Measurements from ENCODE around the gene HOXB3.

HOXB3 gene

DNA sequence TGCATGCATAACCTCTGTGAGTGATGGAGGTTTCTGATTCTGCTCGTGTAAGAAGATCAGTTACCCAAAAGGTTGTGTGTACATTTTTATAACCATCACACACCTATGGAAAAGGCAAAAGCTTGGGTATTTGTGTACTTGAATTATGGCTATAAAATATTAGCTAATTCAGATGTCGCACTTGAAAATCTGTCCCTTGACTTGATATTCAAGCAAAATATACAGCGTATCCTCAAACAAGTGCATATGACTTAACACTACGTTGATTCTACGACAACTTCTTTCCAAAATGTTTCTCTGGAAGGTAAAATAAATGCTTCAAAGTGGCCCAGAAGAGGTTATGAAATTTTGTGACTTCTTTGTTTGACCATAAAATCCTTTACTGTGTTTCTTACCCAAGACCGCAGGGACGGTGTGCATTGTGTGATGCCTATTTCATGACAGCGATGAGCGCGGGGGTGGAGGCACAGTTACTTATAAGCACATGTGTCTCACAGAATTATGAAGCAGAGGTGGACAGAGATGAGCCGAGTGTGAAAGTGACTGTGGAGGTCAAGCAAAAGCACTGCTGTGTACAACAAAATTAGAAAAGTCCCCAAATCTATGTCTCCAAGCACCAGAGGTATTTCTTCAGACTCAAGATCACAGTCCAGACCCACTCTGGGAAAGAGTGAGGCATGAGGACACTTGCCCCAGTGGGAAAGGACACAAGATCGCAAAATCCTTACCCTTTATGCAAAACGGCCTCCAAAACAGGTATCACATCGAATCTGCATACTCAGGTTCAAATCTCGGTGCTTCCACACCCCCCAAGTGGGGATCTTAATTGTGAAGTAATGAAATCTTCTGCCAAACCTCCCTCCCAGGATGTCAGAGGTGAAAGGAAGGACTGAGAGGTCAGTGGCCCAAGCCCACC is 40.2 kb upstream of the HOXB3 start:
- peaks cover 52% of the 10 kb centered on the region for H3K27me3 ChIP-seq (ENCODE audit: insufficient read depth, low read length, poor library complexity)
- no peak for DNase-seq
- no peak overlapping the region for H3K4me2 ChIP-seq (ENCODE audit: insufficient read depth, low read length)
- no peaks in the 10 kb centered on the region for H3K36me3 ChIP-seq (ENCODE audit: insufficient read depth, low read length)
- TF ChIP-seq EZH2 (IDR thresholded peaks at IDR 0.05; ENCODE audit: borderline replicate concordance, low read depth, low read length, severe bottlenecking): no peak
- TF ChIP-seq, protein P1, sequence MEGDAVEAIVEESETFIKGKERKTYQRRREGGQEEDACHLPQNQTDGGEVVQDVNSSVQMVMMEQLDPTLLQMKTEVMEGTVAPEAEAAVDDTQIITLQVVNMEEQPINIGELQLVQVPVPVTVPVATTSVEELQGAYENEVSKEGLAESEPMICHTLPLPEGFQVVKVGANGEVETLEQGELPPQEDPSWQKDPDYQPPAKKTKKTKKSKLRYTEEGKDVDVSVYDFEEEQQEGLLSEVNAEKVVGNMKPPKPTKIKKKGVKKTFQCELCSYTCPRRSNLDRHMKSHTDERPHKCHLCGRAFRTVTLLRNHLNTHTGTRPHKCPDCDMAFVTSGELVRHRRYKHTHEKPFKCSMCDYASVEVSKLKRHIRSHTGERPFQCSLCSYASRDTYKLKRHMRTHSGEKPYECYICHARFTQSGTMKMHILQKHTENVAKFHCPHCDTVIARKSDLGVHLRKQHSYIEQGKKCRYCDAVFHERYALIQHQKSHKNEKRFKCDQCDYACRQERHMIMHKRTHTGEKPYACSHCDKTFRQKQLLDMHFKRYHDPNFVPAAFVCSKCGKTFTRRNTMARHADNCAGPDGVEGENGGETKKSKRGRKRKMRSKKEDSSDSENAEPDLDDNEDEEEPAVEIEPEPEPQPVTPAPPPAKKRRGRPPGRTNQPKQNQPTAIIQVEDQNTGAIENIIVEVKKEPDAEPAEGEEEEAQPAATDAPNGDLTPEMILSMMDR (IDR thresholded peaks at IDR 0.05; ENCODE audit: borderline replicate concordance, extremely low read depth, low read length, poor library complexity, severe bottlenecking): no peak
- H3K27ac ChIP-seq (ENCODE audit: low read length): no peak overlapping the region
- H4K20me1 ChIP-seq (ENCODE audit: insufficient read depth, low read length): no peaks in the 10 kb centered on the region
- H3K79me2 ChIP-seq (ENCODE audit: insufficient read depth, low read length): no peaks in the 10 kb centered on the region
- no peak overlapping the region for H3K4me3 ChIP-seq (ENCODE audit: low read depth in 1 of 2, low read length in 2 of 2)
- no peak overlapping the region for H2AFZ ChIP-seq (ENCODE audit: low read depth, low read length)
- no peaks in the 10 kb centered on the region for H3K9me3 ChIP-seq (ENCODE audit: insufficient read depth, low read length, severe bottlenecking)
- H3K4me1 ChIP-seq (ENCODE audit: insufficient read depth, low read length): no peaks in the 10 kb centered on the region
- no peak overlapping the region for H3K9ac ChIP-seq (ENCODE audit: low read depth, low read length)
- ATAC-seq (ENCODE audit: insufficient read depth, low read depth): no peak

DNA sequence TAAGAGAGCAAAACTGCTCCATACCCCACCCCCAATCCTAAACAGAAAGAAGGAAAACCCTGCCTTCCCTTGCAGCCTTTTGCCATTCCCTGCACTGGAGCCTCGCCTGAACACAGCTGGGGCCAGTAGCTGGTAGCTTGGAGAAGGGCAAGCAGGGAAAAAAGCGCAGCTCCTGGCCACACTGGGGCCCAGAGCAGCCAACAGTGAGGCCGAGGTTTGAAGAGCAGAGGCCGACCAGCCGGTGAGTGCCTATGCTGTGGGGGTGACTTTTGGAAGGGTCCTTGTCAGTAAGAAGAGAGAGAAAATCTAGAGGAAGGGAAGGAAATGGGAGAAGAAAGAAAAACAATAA is 39.3 kb upstream of the HOXB3 start:
- peaks cover 53% of the 10 kb centered on the region for H3K27me3 ChIP-seq (ENCODE audit: insufficient read depth, low read length, poor library complexity)
- H3K4me1 ChIP-seq (ENCODE audit: insufficient read depth, low read length): no peaks in the 10 kb centered on the region
- H3K9me3 ChIP-seq (ENCODE audit: insufficient read depth, low read length, severe bottlenecking): no peaks in the 10 kb centered on the region
- no peaks in the 10 kb centered on the region for H3K36me3 ChIP-seq (ENCODE audit: insufficient read depth, low read length)
- H2AFZ ChIP-seq (ENCODE audit: low read depth, low read length): no peak overlapping the region
- H3K4me2 ChIP-seq (ENCODE audit: insufficient read depth, low read length): no peak overlapping the region
- DNase-seq (no peak), ATAC-seq (ENCODE audit: insufficient read depth, low read depth) (no peak)
- H3K9ac ChIP-seq (ENCODE audit: low read depth, low read length): no peak overlapping the region
- no peaks in the 10 kb centered on the region for H3K79me2 ChIP-seq (ENCODE audit: insufficient read depth, low read length)
- H4K20me1 ChIP-seq (ENCODE audit: insufficient read depth, low read length): no peaks in the 10 kb centered on the region
- no peak overlapping the region for H3K27ac ChIP-seq (ENCODE audit: low read length)
- no peak overlapping the region for H3K4me3 ChIP-seq (ENCODE audit: low read depth in 1 of 2, low read length in 2 of 2)
- TF ChIP-seq, protein P1 (IDR thresholded peaks at IDR 0.05; ENCODE audit: borderline replicate concordance, extremely low read depth, low read length, poor library complexity, severe bottlenecking): no peak
- TF ChIP-seq EZH2 (IDR thresholded peaks at IDR 0.05; ENCODE audit: borderline replicate concordance, low read depth, low read length, severe bottlenecking): no peak

DNA sequence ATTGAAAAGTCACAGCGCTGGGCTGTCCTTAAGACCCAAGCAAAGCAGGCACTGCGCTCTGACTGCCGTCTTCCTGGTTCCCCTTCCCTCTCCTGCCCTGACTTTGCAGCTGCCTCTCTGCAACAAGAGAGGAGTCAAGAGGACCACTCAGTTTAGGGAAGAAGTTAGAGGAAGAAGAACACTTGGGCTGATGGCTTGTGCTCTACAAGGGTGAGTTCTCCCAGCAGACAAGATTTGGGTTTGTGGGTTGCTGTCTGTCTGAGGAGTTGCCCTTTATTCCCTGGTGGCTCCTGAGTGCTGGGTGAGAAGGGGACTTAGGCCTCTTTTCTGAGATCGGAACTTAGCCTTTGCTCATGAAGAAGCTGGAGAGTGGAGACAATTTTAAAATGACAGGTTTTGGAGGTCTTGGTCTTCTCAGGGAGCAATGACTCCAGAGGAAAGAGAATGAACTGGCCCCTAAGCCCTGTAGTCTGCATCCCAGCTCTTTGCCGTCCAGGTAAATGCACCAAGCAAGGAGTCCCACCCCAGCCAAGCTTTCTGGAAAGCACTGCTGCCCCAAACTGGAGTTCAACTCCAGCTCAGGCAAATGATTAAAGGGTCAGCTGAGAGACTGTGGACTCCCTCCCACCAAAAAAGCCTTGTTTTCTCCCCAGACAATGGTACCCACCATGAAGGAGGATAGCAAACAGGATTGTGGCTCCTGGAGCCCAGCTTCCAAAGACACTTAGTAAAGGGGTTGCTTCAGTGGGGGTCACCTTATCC is 38.8 kb upstream of the HOXB3 start:
- Histone ChIP-seq H3K27ac (ENCODE audit: low read length) (no peak overlapping the region), H3K79me2 (ENCODE audit: insufficient read depth, low read length) (no peaks in the 10 kb centered on the region), H3K9ac (ENCODE audit: low read depth, low read length) (no peak overlapping the region), H3K4me2 (ENCODE audit: insufficient read depth, low read length) (no peak overlapping the region), H4K20me1 (ENCODE audit: insufficient read depth, low read length) (no peaks in the 10 kb centered on the region), H3K4me3 (ENCODE audit: low read depth in 1 of 2, low read length in 2 of 2) (no peak overlapping the region), H3K27me3 (ENCODE audit: insufficient read depth, low read length, poor library complexity) (peaks cover 57% of the 10 kb centered on the region), H3K9me3 (ENCODE audit: insufficient read depth, low read length, severe bottlenecking) (no peaks in the 10 kb centered on the region), H3K4me1 (ENCODE audit: insufficient read depth, low read length) (no peaks in the 10 kb centered on the region), H2AFZ (ENCODE audit: low read depth, low read length) (no peak overlapping the region), H3K36me3 (ENCODE audit: insufficient read depth, low read length) (no peaks in the 10 kb centered on the region)
- DNase-seq: no peak
- TF ChIP-seq EZH2 (IDR thresholded peaks at IDR 0.05; ENCODE audit: borderline replicate concordance, low read depth, low read length, severe bottlenecking): no peak
- TF ChIP-seq, protein P1 (IDR thresholded peaks at IDR 0.05; ENCODE audit: borderline replicate concordance, extremely low read depth, low read length, poor library complexity, severe bottlenecking): no peak
- ATAC-seq (ENCODE audit: insufficient read depth, low read depth): no peak

All from DND-41 (cell line).